Prostate gland (tissue), 2 donors: ENCODE measurements around the gene RASSF1.

Experiments used
- CTCF ChIP-seq, 4 experiments: fragments of 200-600 bp in 2 of 4; fragments of 450-650 bp in 2 of 4; sonication (generic) in 2 of 4; IDR thresholded peaks; 1 replicate in 3 of 4; 2 replicates in 1 of 4; pipeline ENCODE4 v1.5.1; 2016 to 2019; ENCODE audit warnings: antibody characterized with exemption in 4 of 4, mild to moderate bottlenecking in 2 of 4, moderate library complexity in 2 of 4
- POLR2A ChIP-seq: fragments of 450-650 bp; IDR thresholded peaks from one replicate; pipeline ENCODE4 v1.6.1; 2016; ENCODE audit warnings: antibody characterized with exemption, mild to moderate bottlenecking

- no peak for TF ChIP-seq POLR2A
- TF ChIP-seq CTCF (IDR thresholded peaks at IDR 0.05): no peak
Measured at GRCh38 chr3:50364573-50365079, 24.0 kb upstream of the RASSF1 start.
